ENCODE measurements around the gene HSF4. TPM values are rescaled to one million over a fixed set of nuclear protein-coding genes. Genes with fewer than 3 reads are reported as not detected.

Gene HSF4
- polyA plus RNA-seq, 12 donors = 1.4 to 15.2 (median 4.2) TPM; not detected in 1

- DNase-seq = peak; percentile 91
These were observed 20.6 kb downstream of the HSF4 start for GRCh38 chr16:67184995-67185650.

GRCh38 chr16:67185651-67186134, 21.1 kb downstream of the HSF4 start:
- DNase-seq = no peak

- DNase-seq = no peak
These were observed 22.0 kb downstream of the HSF4 start for GRCh38 chr16:67186550-67186950.

GRCh38 chr16:67187175-67187890, 22.8 kb downstream of the HSF4 start:
- no peak for DNase-seq

- no peak for DNase-seq
These were observed 23.8 kb downstream of the HSF4 start for GRCh38 chr16:67188323-67188722.

GRCh38 chr16:67188798-67189197, 24.3 kb downstream of the HSF4 start:
- no peak for DNase-seq

- DNase-seq = no peak
These were observed 25.5 kb downstream of the HSF4 start, which contains the start of gene EXOC3L1 for GRCh38 chr16:67190041-67190440. EXOC3L1 (minus strand) TSS chr16:67190136; CDS start chr16:67189676, 460 bp downstream.

- DNase-seq = no peak
These were observed 26.2 kb downstream of the HSF4 start for GRCh38 chr16:67190448-67191399.

- no peak for DNase-seq
These were observed 27.0 kb downstream of the HSF4 start for GRCh38 chr16:67191411-67191994.

- DNase-seq = peak; percentile 91
These were observed 27.6 kb downstream of the HSF4 start, which contains the start of gene E2F4 for GRCh38 chr16:67191995-67192681. E2F4 (plus strand) TSS chr16:67192155; CDS start chr16:67192228, 73 bp downstream.

- DNase-seq = no peak
These were observed 28.3 kb downstream of the HSF4 start for GRCh38 chr16:67192781-67193361.

GRCh38 chr16:67193536-67193935, 29.0 kb downstream of the HSF4 start:
- no peak for DNase-seq

GRCh38 chr16:67194260-67194659, 29.7 kb downstream of the HSF4 start:
- no peak for DNase-seq

- DNase-seq = no peak
These were observed 31.1 kb downstream of the HSF4 start for GRCh38 chr16:67195676-67196075.

GRCh38 chr16:67196881-67197280, 32.3 kb downstream of the HSF4 start:
- DNase-seq = no peak

GRCh38 chr16:67197704-67198103, 33.2 kb downstream of the HSF4 start:
- no peak for DNase-seq

- no peak for DNase-seq
These were observed 33.7 kb downstream of the HSF4 start for GRCh38 chr16:67198238-67198734.

- no peak for DNase-seq
These were observed 34.7 kb downstream of the HSF4 start, which contains the start of gene ELMO3 for GRCh38 chr16:67199011-67199807. ELMO3 (plus strand) TSS chr16:67199131; CDS start chr16:67199327, 196 bp downstream.

GRCh38 chr16:67199808-67200198, 35.3 kb downstream of the HSF4 start:
- DNase-seq = no peak
